ENCODE data around the gene PSMD4. TPM values are rescaled to one million over a fixed set of nuclear protein-coding genes. Genes with fewer than 3 reads are reported as not detected.

Gene PSMD4
- total RNA-seq, 1 donor from 2014 or later = 188 TPM

DNA sequence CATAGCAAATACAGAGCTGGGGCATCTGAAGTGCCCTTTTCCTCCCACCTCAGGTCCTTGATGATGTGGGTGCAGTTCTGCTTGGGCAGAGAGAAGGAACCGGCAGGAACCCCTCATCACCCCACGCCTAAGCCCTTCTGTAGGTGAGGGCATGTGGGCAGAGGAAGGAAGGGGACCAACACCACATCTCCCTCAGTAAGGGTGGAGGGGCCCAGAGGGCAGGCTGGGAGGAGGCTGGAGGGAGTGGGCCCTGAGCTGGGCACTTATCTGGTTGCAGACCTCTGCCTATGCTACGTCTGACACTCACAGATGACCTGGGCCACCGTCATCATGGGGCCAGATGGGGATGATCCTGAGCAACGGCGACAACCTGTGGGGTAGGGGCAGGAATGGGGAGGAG is 38.6 kb downstream of the PSMD4 start:
- intact Hi-C loops (cut with micrococcal nuclease) = no loop called here

GRCh38 chr1:151294742-151295462 is 40.4 kb downstream of the PSMD4 start:
- intact Hi-C loops (cut with micrococcal nuclease) = no loop called here

GRCh38 chr1:151309811-151310323 is 55.3 kb downstream of the PSMD4 start:
- intact Hi-C loops (cut with micrococcal nuclease) = no loop called here

DNA sequence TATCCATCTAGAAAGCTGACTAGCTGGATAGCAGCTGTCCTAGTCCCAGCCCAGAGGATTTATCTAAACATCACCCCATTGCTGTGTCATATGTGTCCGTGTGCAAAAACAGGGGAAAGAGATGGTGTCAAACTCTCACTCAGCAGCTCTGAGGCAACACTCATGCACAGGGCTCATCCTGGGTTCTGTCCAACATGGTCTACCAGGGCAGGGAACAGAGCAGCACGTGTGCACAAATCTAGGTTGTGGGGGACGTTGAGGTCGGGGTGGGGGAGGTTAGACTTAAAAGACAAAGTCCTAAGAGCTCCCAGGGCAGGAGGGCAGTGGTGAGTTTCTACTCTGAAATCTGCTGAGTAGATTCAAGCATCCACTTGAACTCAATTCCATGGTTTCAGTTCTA is 56.5 kb downstream of the PSMD4 start:
- intact Hi-C loops (cut with micrococcal nuclease) = no loop called here

DNA sequence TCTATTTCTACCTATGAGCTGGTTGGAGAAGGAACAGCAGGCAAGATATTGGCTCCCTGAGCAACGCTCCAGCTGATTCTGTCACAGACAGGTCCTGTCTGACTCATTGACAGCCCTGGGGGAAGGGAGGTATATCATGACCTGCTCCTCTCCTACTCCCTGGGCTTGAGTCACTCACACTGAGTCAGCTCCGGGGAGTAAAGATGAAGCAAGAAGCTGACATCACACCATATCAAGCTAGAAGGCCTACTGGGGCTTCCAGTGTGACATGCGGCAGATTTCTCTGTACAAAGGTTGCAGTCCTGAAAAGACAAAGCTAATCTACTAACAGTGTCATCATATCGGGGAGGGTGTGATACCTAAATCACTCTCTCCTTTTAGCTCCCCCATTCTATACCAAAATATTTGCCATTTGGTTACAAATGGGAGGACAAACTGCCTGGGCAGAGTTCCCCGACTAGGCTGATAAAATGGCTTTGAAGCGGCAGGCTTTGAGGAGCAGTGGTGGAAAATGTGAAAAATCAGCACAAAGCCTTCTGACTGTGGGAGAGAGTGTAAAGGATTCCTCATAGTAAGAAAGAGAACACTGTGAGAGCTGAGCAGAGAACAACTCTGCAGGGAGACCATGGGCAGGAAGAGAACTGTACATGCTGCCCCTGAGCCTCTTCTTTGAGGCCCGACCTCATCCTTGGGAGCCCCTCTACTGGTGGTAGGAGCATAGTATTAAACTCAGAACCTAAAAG is 57.2 kb downstream of the PSMD4 start:
- intact Hi-C loops (cut with micrococcal nuclease) = no loop called here

GRCh38 chr1:151312411-151312810 is 57.9 kb downstream of the PSMD4 start:
- intact Hi-C loops (cut with micrococcal nuclease) = no loop called here

GRCh38 chr1:151312826-151313225 is 58.3 kb downstream of the PSMD4 start:
- intact Hi-C loops (cut with micrococcal nuclease) = no loop called here

GRCh38 chr1:151313501-151313900 is 59.0 kb downstream of the PSMD4 start:
- intact Hi-C loops (cut with micrococcal nuclease) = no loop called here

DNA sequence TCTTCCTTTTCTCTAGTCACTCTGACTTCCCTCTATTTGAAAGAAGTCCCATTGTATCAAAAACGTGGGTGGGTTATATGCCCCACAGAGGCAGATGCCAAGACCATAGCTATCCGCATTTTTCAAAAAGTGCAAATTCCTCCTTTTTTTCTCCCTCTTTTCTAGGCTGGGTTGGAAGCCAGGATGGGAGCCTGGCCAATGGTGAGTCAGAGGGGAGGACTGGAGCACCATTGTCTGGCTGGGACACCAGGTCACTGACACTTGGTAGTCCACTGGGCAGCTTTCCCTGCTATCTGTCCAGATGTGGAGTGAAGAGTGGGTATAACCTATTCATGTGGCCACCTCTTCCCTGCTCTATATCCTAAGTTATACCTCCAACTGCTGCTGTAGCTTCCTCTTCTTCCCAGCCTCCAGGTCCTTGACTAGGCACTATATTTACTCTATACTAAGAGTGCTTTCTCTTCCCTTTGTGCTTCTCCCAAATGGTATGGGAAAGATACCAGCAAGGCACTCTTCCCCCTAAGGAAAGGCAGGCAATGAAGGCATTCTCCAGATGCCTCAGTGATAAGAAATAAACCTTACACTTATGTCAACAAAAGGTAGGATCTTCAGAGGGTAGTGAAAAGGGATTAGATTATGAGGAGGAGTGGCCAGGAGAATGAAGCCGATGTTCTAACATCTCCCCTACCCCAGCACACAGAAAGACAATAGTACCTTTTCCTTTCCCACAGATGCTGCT is 59.8 kb downstream of the PSMD4 start:
- intact Hi-C loops (cut with micrococcal nuclease) = no loop called here

DNA sequence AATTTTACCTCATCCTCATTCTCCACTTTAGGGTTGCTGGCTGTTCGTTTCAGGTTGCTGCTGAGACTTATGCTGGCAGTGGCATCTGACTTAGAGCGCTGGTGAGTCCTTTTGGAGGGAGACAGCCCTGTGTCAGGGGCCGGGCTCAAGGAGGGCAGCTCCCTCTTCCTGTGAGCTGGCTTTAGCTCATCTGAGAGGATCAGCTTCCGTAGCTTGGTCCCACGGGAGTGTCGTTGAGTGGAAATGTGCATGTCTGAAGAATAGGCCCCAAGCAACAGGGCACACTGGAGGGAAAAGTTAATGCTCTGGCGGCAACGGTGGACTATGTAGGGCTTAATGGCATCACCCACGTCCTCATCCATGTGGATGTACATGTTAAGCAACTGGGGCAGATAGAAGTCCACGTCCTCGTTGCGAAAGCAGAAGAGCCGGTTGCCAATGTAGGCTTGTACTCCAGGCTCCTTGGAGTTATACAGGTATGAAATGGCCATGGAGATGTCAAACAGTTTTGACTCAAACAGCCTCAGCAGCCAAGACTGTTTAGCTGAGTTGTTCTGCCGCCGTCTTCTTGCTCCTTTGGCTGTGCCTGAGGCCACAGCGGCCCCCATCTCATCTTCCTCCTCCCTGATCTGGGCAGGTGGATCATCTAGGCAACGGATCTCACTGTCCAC is 61.2 kb downstream of the PSMD4 start:
- intact Hi-C loops (cut with micrococcal nuclease) = no loop called here

Other genes with a start within 250 kb of the PSMD4 start
- 20.9 and 21.4 TPM in 2 replicates for gene MINDY1, start 247.8 kb upstream of the PSMD4 start, total RNA-seq
- gene PRUNE1, start 246.3 kb upstream of the PSMD4 start, total RNA-seq = 13.9 and 16.6 TPM in 2 replicates
- gene BNIPL, start 218.1 kb upstream of the PSMD4 start, total RNA-seq = 1.1 and 1.5 TPM in 2 replicates
- gene C1orf56, start 207.0 kb upstream of the PSMD4 start, total RNA-seq = 1.0 and 1.8 TPM in 2 replicates
- gene CDC42SE1, start 195.1 kb upstream of the PSMD4 start, total RNA-seq = 345 and 347 TPM in 2 replicates
- gene MLLT11, start 194.3 kb upstream of the PSMD4 start, total RNA-seq = 3.4 and 4.0 TPM in 2 replicates
- 27.4 and 28.7 TPM in 2 replicates for gene GABPB2, start 184.0 kb upstream of the PSMD4 start, total RNA-seq
- 1.6 and 1.8 TPM in 2 replicates for gene SEMA6C, start 108.1 kb upstream of the PSMD4 start, total RNA-seq
- 27.7 and 28.5 TPM in 2 replicates for gene TNFAIP8L2, start 98.1 kb upstream of the PSMD4 start, total RNA-seq
- gene LYSMD1, start 88.8 kb upstream of the PSMD4 start, total RNA-seq = 2.8 and 2.9 TPM in 2 replicates
- 61.1 and 63.0 TPM in 2 replicates for gene SCNM1, start 88.6 kb upstream of the PSMD4 start, total RNA-seq
- gene TMOD4, start 78.8 kb upstream of the PSMD4 start, total RNA-seq = 1.7 and 2.8 TPM in 2 replicates
- gene VPS72, start 64.5 kb upstream of the PSMD4 start, total RNA-seq = 75.6 and 78.2 TPM in 2 replicates
- 68.5 and 71.7 TPM in 2 replicates for gene PIP5K1A, start 56.2 kb upstream of the PSMD4 start, total RNA-seq
- 20.1 and 24.0 TPM in 2 replicates for gene ZNF687, start 27.6 kb downstream of the PSMD4 start, total RNA-seq
- 64.8 and 67.4 TPM in 2 replicates for gene PI4KB, start 72.7 kb downstream of the PSMD4 start, total RNA-seq
- gene RFX5, start 92.5 kb downstream of the PSMD4 start, total RNA-seq = 75.3 and 80.4 TPM in 2 replicates
- gene SELENBP1, start 118.0 kb downstream of the PSMD4 start, total RNA-seq = not detected in 2 replicates
- 335 and 353 TPM in 2 replicates for gene PSMB4, start 144.8 kb downstream of the PSMD4 start, total RNA-seq
- 87.3 and 89.7 TPM in 2 replicates for gene POGZ, start 204.8 kb downstream of the PSMD4 start, total RNA-seq

All from T-helper 2 cell treated with Interferon-gamma antibody and Interleukin-4, amounts not matched to agents 100 ng/mL and 5 ng/mL, for 36 hours (primary cell).